ENCODE results near the gene CFD.
"Not testable (repeated sequence)": the region's sequence is repeated elsewhere in the genome, so short reads cannot be mapped to it uniquely, and the experiment has no call there.

CFD gene

DNA sequence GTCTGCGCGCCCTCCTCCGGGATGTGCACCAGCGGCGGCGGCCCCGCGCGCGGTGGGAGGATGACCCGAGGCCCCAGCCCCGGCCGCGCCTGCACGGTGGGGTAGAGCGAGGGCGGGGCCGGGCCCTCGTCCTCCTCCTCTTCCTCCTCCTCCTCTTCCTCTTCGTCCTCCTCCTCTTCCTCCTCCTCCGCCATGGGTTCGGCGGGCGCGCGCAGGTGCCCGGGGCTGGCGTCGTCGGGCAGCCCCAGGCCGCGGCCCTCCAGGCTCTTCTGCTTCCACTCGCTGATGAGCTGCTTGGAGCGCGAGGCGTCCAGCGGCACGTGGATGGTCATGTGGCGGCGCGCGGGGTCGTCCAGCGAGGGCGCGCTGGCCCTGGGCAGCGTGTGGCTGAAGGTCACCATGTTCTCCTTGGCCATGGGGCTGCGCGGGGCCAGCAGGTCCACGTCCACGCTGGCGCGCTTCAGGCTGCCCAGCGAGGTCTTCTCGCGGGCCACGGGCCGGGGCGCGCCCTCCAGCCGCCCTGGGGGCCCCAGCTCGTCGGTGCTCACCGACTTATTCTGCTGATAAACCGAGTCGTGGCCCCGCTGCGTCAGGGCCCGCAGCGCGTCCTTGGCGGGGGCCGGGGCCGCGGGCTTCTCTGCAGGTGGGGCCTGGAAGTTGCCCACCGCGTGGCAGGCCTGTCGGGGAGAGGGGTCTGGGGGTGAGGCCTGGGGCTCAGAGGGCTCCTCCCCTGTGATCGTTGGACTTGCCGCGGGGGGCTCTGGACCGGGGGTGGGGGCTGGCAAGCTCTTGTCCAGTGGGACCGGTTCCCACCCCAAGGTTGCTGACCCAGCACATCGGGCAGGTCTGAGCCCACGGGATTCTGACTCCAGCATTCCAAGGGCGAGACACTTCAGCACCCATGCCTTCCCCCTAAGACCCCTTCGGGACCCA is 46.0 kb upstream of the CFD start:
- DNase-seq (ENCODE audit: extremely low read depth, low read depth): no peak

DNA sequence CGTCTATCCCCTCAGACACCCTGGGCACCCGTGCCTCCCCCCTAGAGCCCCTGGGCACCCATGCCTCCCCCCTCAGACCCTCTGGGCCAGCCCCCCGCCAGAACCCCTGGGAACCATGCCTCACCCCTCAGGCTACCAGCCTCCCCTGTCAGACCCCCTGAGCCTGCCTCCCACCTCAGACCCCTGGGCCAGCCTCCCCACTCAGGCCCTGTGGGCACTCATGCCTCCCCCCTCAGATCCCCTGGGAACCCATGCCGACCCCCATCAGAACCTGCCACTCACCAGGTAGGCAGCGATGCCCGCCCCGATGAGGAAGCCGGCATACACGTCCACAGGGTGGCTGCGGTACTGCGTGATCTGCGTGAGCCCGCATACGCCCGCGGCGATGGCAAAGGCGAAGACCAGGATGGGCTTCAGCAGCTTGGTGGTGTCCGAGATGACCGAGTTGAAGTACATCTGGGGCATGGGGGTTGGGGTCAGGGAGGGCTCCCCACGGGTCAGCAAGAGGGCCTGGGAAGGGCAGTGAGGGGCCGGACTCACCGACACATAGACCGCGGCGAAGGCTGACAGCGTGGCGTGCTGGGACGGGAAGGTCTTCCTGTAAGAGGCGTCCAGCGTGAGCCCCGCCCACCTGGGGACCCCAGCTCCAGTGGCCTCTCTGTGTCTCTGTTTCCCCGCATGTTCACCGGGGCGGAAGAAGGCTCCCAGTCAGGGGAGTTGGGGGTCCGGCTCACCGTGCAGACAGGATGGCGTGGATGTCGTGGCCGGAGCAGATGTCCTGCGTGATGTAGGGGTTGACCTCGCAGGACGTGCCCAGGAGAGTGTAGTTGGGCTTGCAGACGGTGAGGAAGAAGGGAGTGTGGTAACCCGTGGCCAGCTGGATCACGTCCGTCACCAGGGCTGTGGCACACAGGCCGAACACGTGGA is 45.0 kb upstream of the CFD start:
- TF ChIP-seq, protein P1, sequence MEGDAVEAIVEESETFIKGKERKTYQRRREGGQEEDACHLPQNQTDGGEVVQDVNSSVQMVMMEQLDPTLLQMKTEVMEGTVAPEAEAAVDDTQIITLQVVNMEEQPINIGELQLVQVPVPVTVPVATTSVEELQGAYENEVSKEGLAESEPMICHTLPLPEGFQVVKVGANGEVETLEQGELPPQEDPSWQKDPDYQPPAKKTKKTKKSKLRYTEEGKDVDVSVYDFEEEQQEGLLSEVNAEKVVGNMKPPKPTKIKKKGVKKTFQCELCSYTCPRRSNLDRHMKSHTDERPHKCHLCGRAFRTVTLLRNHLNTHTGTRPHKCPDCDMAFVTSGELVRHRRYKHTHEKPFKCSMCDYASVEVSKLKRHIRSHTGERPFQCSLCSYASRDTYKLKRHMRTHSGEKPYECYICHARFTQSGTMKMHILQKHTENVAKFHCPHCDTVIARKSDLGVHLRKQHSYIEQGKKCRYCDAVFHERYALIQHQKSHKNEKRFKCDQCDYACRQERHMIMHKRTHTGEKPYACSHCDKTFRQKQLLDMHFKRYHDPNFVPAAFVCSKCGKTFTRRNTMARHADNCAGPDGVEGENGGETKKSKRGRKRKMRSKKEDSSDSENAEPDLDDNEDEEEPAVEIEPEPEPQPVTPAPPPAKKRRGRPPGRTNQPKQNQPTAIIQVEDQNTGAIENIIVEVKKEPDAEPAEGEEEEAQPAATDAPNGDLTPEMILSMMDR (IDR thresholded peaks at IDR 0.05; ENCODE audit: low read depth, low read length): no peak
- no peak for DNase-seq (ENCODE audit: extremely low read depth, low read depth)

More for the DNA sequence above, 46.0 kb upstream of the CFD start:
- TF ChIP-seq, protein P1 (IDR thresholded peaks at IDR 0.05; ENCODE audit: low read depth, low read length): no peak

DNA sequence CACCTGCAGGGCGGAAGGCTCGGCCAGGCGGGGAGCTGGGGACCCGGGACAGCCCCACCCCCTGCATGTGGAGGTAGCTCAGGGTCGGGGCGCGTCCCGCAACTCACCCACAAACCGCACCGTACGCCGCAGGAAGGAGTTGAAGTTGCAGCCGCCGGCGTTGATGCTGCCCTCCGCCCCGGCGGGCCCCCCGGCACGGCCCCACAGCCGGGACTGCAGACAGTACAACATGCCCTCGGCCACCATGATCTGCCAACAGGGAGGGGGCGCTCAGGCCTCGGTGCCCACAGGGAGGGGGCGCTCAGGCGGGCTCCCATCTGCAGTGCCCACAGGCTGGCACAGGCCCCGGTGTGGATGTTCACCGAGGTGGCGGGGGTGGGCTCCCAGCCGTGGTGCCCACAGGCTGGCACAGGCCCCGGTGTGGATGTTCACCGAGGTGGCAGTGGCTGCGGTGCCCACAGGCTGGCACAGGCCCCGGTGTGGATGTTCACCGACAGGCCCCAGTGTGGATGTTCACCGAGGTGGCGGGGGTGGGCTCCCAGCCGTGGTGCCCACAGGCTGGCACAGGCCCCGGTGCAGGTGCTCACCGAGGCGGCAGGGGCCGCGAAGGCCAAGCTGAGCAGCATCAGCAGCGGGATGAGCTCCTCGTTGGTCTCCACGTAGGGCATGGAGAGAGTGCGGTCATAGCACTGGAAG is 44.2 kb upstream of the CFD start:
- TF ChIP-seq, protein P1 (IDR thresholded peaks at IDR 0.05; ENCODE audit: low read depth, low read length): no peak
- no peak for DNase-seq (ENCODE audit: extremely low read depth, low read depth)

DNA sequence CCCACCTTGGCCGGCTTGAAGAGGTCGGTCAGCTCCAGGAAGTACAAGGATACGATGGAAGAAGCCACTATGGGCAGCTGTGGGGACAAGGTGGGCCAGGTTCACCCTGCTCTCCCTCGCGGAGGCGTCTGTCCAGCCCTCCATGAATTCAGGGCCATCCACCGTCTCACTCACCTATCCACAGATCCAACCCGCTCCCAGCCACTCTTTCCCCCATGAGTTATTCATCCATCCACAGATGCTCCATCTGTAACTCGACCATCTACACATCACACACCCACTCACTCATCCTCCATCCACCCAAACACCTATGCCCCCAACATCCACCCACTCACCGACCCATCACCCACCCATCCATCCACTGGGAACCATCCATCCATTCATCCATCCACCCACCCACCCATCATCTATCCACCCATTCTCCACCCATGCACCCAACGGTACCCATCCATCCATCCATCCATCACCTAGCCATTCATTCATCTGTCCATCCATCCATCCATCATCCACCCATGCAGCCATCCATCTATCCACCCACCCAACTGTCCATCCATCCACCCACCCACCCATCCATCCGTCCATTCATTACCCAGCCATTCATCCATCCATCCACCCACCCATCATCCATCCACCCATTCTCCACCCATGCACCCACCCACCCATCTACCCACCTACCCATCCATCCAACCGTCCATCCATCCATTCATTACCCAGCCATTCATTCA is 43.5 kb upstream of the CFD start:
- TF ChIP-seq, protein P1 (IDR thresholded peaks at IDR 0.05; ENCODE audit: low read depth, low read length): no peak
- DNase-seq (ENCODE audit: extremely low read depth, low read depth): no peak

DNA sequence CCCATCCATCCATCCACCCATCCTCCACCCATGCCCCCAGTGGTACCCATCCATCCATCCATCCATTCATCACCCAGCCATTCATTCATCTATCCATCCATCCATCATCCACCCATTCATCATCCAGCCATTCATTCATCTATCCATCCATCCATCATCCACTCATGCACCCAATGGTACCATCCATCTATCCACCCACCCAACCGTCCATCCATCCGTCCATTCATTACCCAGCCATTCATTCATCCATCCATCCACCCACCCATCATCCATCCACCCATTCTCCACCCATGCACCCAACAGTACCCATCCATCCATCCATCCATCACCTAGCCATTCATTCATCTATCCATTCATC is 43.0 kb upstream of the CFD start:
- no peak for DNase-seq (ENCODE audit: extremely low read depth, low read depth)
- TF ChIP-seq, protein P1 (IDR thresholded peaks at IDR 0.05; ENCODE audit: low read depth, low read length): no peak

DNA sequence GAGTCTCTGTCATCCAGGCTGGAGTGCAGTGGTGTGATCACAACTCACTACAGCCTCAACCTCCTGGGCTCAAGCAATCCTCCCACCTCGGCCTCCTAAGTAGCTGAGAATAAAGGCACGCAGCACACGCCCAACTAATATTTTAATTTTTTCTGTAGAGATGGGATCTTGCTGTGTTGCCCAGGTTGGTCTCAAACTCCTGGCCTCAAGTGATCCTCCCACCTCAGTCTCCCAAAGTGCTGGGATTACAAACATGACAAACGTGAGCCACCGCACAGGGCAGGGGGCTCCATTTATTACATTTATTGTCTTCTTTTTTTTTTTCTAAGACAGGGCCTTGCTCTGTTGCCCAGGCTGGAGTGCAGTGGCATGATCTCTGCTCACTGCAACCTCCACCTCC is 39.3 kb upstream of the CFD start:
- not testable (repeated sequence) for DNase-seq (ENCODE audit: extremely low read depth, low read depth)

Measured in AG09319 (cell line).